IMR-90 (cell line): ENCODE measurements around the gene DDX41. TPM values are rescaled to one million over a fixed set of nuclear protein-coding genes. Genes with fewer than 3 reads are reported as not detected.

ENCODE experiments used
- ATAC-seq: fragments of 200-7000 bp; cut with Tn5 transposase; 2 replicates; pipeline ENCODE4 v1.9.1; 2020; ENCODE audit warnings: low read depth, mild to moderate bottlenecking, moderate library complexity
- BruUV-seq: library from RNA; stranded (reverse); fragments of 400-500 nt; replicated peaks from 2 replicates; lab custom pipeline; 2021; lab: Mats Ljungman, UMichigan
- CTCF ChIA-PET: fragments of 300-600 bp; formaldehyde crosslinking; extraction: SDS; loops from one replicate; lab custom pipeline; 2021; ENCODE audit warnings: antibody characterized with exemption; lab: Yijun Ruan, JAX
- POLR2A ChIA-PET: fragments of 300-600 bp; sonication (Branson Sonifier 250); formaldehyde crosslinking; loops from one replicate; lab custom pipeline; 2022; ENCODE audit warnings: antibody characterized with exemption; ENCODE audit not compliant: unreplicated experiment; lab: Charles Lee
- DNase-seq: peaks from one replicate; pipeline ENCODE4 v3.0.0; 2013
- H2AFZ ChIP-seq: replicated peaks from 2 replicates; pipeline ENCODE3; 2013; ENCODE audit warnings: low read length, mild to moderate bottlenecking; ENCODE audit not compliant: poor library complexity
- H2AK5ac ChIP-seq: 2 replicates; pipeline ENCODE4 v1.6.1; 2013; ENCODE audit warnings: low read depth, low read length, inconsistent platforms
- H2AK9ac ChIP-seq: replicated peaks from 2 replicates; pipeline ENCODE3; 2013; ENCODE audit warnings: mild to moderate bottlenecking, low read depth, low read length, moderate library complexity; ENCODE audit not compliant: poor library complexity
- H2BK120ac ChIP-seq: 2 replicates; pipeline ENCODE4 v1.6.1; 2013; ENCODE audit warnings: low read depth, low read length, inconsistent platforms
- H2BK15ac ChIP-seq: 3 replicates; pipeline ENCODE4 v1.6.1; 2013; ENCODE audit warnings: low read depth, low read length, inconsistent platforms
- H2BK20ac ChIP-seq: 2 replicates; pipeline ENCODE4 v1.6.1; 2013; ENCODE audit warnings: low read depth, mild to moderate bottlenecking, inconsistent platforms, low read length, moderate library complexity
- H2BK5ac ChIP-seq: 2 replicates; pipeline ENCODE4 v1.6.1; 2013; ENCODE audit warnings: mild to moderate bottlenecking, low read depth, low read length, inconsistent platforms; ENCODE audit not compliant: poor library complexity, severe bottlenecking
- H3K14ac ChIP-seq: replicated peaks from 2 replicates; pipeline ENCODE4 v1.6.1; 2013; ENCODE audit warnings: low read depth, low read length, inconsistent platforms
- H3K18ac ChIP-seq: 2 replicates; pipeline ENCODE4 v1.6.1; 2013; ENCODE audit warnings: low read depth, low read length, control low read depth
- H3K23ac ChIP-seq: 2 replicates; pipeline ENCODE4 v1.6.1; 2013; ENCODE audit warnings: low read depth, low read length, inconsistent platforms
- H3K27ac ChIP-seq: 2 replicates; pipeline ENCODE4 v1.5.1; 2013; ENCODE audit warnings: mild to moderate bottlenecking, control low read depth, low read length; ENCODE audit not compliant: insufficient read depth
- H3K27me3 ChIP-seq: 2 replicates; pipeline ENCODE4 v1.6.1; 2013; ENCODE audit warnings: low read length; ENCODE audit not compliant: control insufficient read depth, insufficient read depth
- H3K36me3 ChIP-seq: 2 replicates; pipeline ENCODE4 v1.6.1; 2013; ENCODE audit warnings: low read length, mixed read lengths; ENCODE audit not compliant: control insufficient read depth, insufficient read depth
- H3K4ac ChIP-seq: 2 replicates; pipeline ENCODE4 v1.6.1; 2013; ENCODE audit warnings: low read depth, low read length, inconsistent platforms
- H3K4me1 ChIP-seq: 2 replicates; pipeline ENCODE4 v1.6.1; 2013; ENCODE audit warnings: low read length, mixed read lengths; ENCODE audit not compliant: control insufficient read depth, insufficient read depth
- H3K4me2 ChIP-seq: 2 replicates; pipeline ENCODE4 v1.6.1; 2013; ENCODE audit warnings: low read depth, mild to moderate bottlenecking, control low read depth, low read length, moderate library complexity
- H3K4me3 ChIP-seq: 2 replicates; pipeline ENCODE4 v1.5.1; 2013; ENCODE audit warnings: low read depth, mild to moderate bottlenecking, control low read depth, low read length, moderate library complexity; ENCODE audit not compliant: insufficient read depth
- H3K56ac ChIP-seq: 2 replicates; pipeline ENCODE4 v1.6.1; 2013; ENCODE audit warnings: low read length, inconsistent platforms; ENCODE audit not compliant: insufficient read depth; ENCODE audit errors: extremely low read depth
- H3K79me1 ChIP-seq, 2 experiments: 2 replicates each; pipeline ENCODE4 v1.6.1; 2013; ENCODE audit warnings: low read length in 2 of 2, inconsistent platforms in 1 of 2, low read depth in 1 of 2
- H3K9ac ChIP-seq: 2 replicates; pipeline ENCODE4 v1.6.1; 2013; ENCODE audit warnings: low read depth, low read length, control low read depth
- H3K9me1 ChIP-seq: 2 replicates; pipeline ENCODE4 v1.6.1; 2013; ENCODE audit warnings: low read length, inconsistent platforms; ENCODE audit not compliant: insufficient read depth
- H3K9me3 ChIP-seq: 2 replicates; pipeline ENCODE4 v1.6.1; 2013; ENCODE audit warnings: low read length; ENCODE audit not compliant: control insufficient read depth, insufficient read depth
- H4K20me1 ChIP-seq: 2 replicates; pipeline ENCODE4 v1.6.1; 2013; ENCODE audit warnings: low read length, inconsistent platforms; ENCODE audit not compliant: insufficient read depth
- H4K5ac ChIP-seq: 2 replicates; pipeline ENCODE4 v1.6.1; 2013; ENCODE audit warnings: mild to moderate bottlenecking, low read depth, low read length, control low read depth
- H4K8ac ChIP-seq, 2 experiments: 2 replicates each; pipeline ENCODE4 v1.6.1; 2013; ENCODE audit warnings: low read depth in 2 of 2, low read length in 2 of 2, control low read depth in 1 of 2, inconsistent platforms in 1 of 2
- H4K91ac ChIP-seq: 2 replicates; pipeline ENCODE4 v1.6.1; 2013; ENCODE audit warnings: low read depth, low read length, inconsistent platforms; ENCODE audit not compliant: insufficient read depth
- BHLHE40 ChIP-seq: fragments of 150-350 bp; IDR thresholded peaks from 2 replicates; pipeline ENCODE4 v1.6.1; 2016; ENCODE audit warnings: mild to moderate bottlenecking, low read depth, low read length
- CHD1 ChIP-seq: IDR thresholded peaks from 2 replicates; pipeline ENCODE4 v1.6.1; 2012; ENCODE audit warnings: low read depth, low read length, improper control_type of control experiment
- ELK1 ChIP-seq: fragments of 150-350 bp; IDR thresholded peaks from 2 replicates; pipeline ENCODE4 v1.6.1; 2016; ENCODE audit warnings: low read depth, mild to moderate bottlenecking, low read length, moderate library complexity, borderline replicate concordance
- FOS ChIP-seq: fragments of 150-350 bp; IDR thresholded peaks from 2 replicates; pipeline ENCODE4 v1.6.1; 2016; ENCODE audit warnings: low read depth, low read length
- MAFK ChIP-seq: IDR thresholded peaks from 2 replicates; pipeline ENCODE4 v1.6.1; 2012; ENCODE audit warnings: low read depth, low read length, improper control_type of control experiment
- MAZ ChIP-seq: IDR thresholded peaks from 2 replicates; pipeline ENCODE4 v1.6.1; 2012; ENCODE audit warnings: low read depth, mild to moderate bottlenecking, low read length, improper control_type of control experiment, moderate library complexity, borderline replicate concordance
- NFE2L2 ChIP-seq: fragments of 150-350 bp; IDR thresholded peaks from 2 replicates; pipeline ENCODE4 v1.6.1; 2016; ENCODE audit warnings: low read depth, mild to moderate bottlenecking, low read length
- POLR2A ChIP-seq: IDR thresholded peaks from 2 replicates; pipeline ENCODE4 v1.6.1; 2012; ENCODE audit warnings: mild to moderate bottlenecking, low read depth, low read length
- RAD21 ChIP-seq: IDR thresholded peaks from 2 replicates; pipeline ENCODE4 v1.6.1; 2012; ENCODE audit warnings: low read length, improper control_type of control experiment
- RCOR1 ChIP-seq: IDR thresholded peaks from 2 replicates; pipeline ENCODE4 v1.6.1; 2012; ENCODE audit warnings: mild to moderate bottlenecking, low read length, improper control_type of control experiment; ENCODE audit not compliant: insufficient replicate concordance
- RFX5 ChIP-seq: IDR thresholded peaks from 2 replicates; pipeline ENCODE4 v1.8.0; 2012; ENCODE audit warnings: low read depth, mild to moderate bottlenecking, low read length, moderate library complexity
- USF2 ChIP-seq: fragments of 150-350 bp; IDR thresholded peaks from 2 replicates; pipeline ENCODE4 v1.6.1; 2017; ENCODE audit warnings: mild to moderate bottlenecking, antibody characterized with exemption, low read length, low read depth
- WGBS, 2 experiments: methylation state at CpG; one replicate each; pipeline versions ENCODE4 v1.1.5 to v1.1.7; 2013; ENCODE audit warnings: missing lambda C conversion rate in 2 of 2; ENCODE audit not compliant: insufficient read length in 1 of 2; ENCODE audit errors: extremely low coverage in 2 of 2; 5-methylcytosine and 5-hydroxymethylcytosine counted together
- dilution Hi-C: fragments of 300-500 bp; cut with HindIII; formaldehyde crosslinking; loops from one replicate; pipeline ENCODE4 v1.14.3; 2018; ENCODE audit warnings: low sequenced_read_pairs; ENCODE audit not compliant: unreplicated experiment
- in situ Hi-C: fragments of 300-500 bp; cut with MboI; formaldehyde crosslinking; loops from 3 replicates; pipeline ENCODE4 v1.14.3; 2019; ENCODE audit warnings: low sequenced_read_pairs, inconsistent platforms, mixed read lengths
- intact Hi-C: fragments of 100-400 bp; cut with micrococcal nuclease; formaldehyde crosslinking; loops from 2 replicates; pipeline ENCODE4 v1.10.0; 2022
- polyA plus RNA-seq, 3 experiments: library from polyadenylated mRNA; depleted of rRNA; stranded (reverse); fragments of >200 nt; gene quantifications; 2 replicates each; pipeline ENCODE4 v1.2.3, GENCODE V29; 2012; ENCODE audit warnings: low replicate concordance in 1 of 3
- total RNA-seq: library from RNA; depleted of rRNA; stranded (reverse); fragments of >200 nt; gene quantifications from 2 replicates; pipeline ENCODE4 v1.2.3, GENCODE V29; 2012

The DDX41 gene
- total and polyA plus RNA-seq, 2 of the 4 experiments (the other 2 are of a cell fraction): 130 to 170 TPM

- TF ChIP-seq MAZ (no peak), RFX5 (no peak), NFE2L2 (no peak), POLR2A (no peak), ELK1 (no peak), USF2 (no peak), FOS (no peak), MAFK (no peak), RAD21 (no peak), CHD1 (no peak), BHLHE40 (no peak), RCOR1 (no peak)
- H4K20me1 ChIP-seq: peaks cover 22% of the 10 kb centered on the region
- no peak overlapping the region for H3K4me3 ChIP-seq
- intact Hi-C loops: loop anchor here (1.0 to 2.0 kb wide), 5 partner anchors 45 to 385 kb away; partner anchors contain the start of gene MXD3
- H3K56ac ChIP-seq: no peak overlapping the region
- no peak overlapping the region for H2AFZ ChIP-seq
- no peak overlapping the region for H3K27ac ChIP-seq
- H3K4me1 ChIP-seq: peaks cover 23% of the 10 kb centered on the region
- no peak overlapping the region for H3K4ac ChIP-seq
- peaks cover 12 to 29% of the 10 kb centered on the region in 2 experiments for H3K79me1 ChIP-seq
- H3K9ac ChIP-seq: no peak overlapping the region
- H2BK120ac ChIP-seq: no peak overlapping the region
- no peak overlapping the region for H2BK20ac ChIP-seq
- no peak overlapping the region for H3K14ac ChIP-seq
- H3K18ac ChIP-seq: no peak overlapping the region
- H3K36me3 ChIP-seq: peaks cover 14% of the 10 kb centered on the region
- H3K4me2 ChIP-seq: no peak overlapping the region
- H3K23ac ChIP-seq: no peak overlapping the region
- POLR2A ChIA-PET: interaction anchor here (0.6 kb wide), 1 partner anchor 153 kb away, joined by 3 read pairs; no protein-coding TSS in a partner anchor
- in situ Hi-C loops: no loop called here
- H2BK15ac ChIP-seq: no peak overlapping the region
- no peak overlapping the region for H2BK5ac ChIP-seq
- no peak overlapping the region for H4K91ac ChIP-seq
- DNase-seq (no peak), ATAC-seq (no peak)
- H4K8ac ChIP-seq: no peak overlapping the region
- no peaks in the 10 kb centered on the region for H3K9me3 ChIP-seq
- H3K9me1 ChIP-seq: peaks cover 3% of the 10 kb centered on the region; the same call in 1 of the 2 replicates
- no peak overlapping the region for H2AK5ac ChIP-seq
- no TSS peak for BruUV-seq
- no peak overlapping the region for H2AK9ac ChIP-seq
- CTCF ChIA-PET: interaction anchor here (0.6 to 1.5 kb wide), 3 partner anchors 24 to 402 kb away, joined by 3 to 6 read pairs (median 3); no protein-coding TSS in a partner anchor
- no peak overlapping the region for H4K5ac ChIP-seq
- no peaks in the 10 kb centered on the region for H3K27me3 ChIP-seq
- dilution Hi-C loops: no loop called here
- 94% methylated on average over 2 of the region's 6 CpGs; no CpG with 5 or more reads in 1 of the 2 experiments for WGBS, 2 experiments
These were observed 16.9 kb downstream of the DDX41 start for GRCh38 chr5:177499842-177500241.
